Fibroblast of mammary gland (primary cell): ENCODE measurements around the gene SIAH3.

Source experiments
- DNase-seq: peaks from one replicate; pipeline ENCODE4 v3.0.0-alpha.2; 2010; ENCODE audit warnings: low read depth
- H3K4me3 ChIP-seq: 2 replicates; pipeline ENCODE4 v1.5.1; 2011; ENCODE audit warnings: low read depth, mild to moderate bottlenecking, low read length, moderate library complexity; ENCODE audit not compliant: control insufficient read depth
- TF ChIP-seq, protein P1 (sequence below): conservative IDR thresholded peaks from 2 replicates; pipeline ENCODE4 v1.5.1; 2011; ENCODE audit warnings: low read depth, low read length, inconsistent platforms; ENCODE audit not compliant: control insufficient read depth, insufficient read depth

Gene SIAH3

DNA sequence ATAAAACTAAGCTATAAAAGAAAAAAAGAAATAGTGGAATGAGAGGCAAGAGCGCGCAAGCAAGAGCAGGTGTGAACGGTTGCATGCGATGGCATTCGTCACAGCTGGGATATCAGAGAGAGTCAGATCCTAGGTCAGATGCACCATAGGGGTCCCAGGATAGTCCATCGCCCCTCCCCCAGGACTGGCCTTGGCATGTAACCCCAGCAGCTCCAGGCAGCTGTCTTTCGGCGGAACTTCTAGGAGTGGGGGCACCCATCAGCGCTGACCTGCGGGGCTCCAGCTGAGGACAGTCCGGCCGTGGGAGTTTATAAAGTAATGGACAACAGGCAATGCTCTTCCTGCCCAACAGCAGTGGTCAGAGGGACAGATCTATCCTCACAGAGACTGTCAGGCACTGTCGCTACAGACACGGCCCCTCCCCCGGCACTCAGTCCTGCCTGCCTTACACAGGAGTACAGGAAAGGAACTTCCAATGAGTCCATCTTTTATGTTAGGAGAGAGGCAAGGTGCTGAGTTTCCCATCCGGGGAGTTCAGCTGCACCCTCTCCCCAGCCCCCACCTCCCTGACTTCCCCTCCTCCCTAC lies 1.4 kb downstream of the SIAH3 start:
- H3K4me3 ChIP-seq, result no peak overlapping the region
- TF ChIP-seq, protein P1, sequence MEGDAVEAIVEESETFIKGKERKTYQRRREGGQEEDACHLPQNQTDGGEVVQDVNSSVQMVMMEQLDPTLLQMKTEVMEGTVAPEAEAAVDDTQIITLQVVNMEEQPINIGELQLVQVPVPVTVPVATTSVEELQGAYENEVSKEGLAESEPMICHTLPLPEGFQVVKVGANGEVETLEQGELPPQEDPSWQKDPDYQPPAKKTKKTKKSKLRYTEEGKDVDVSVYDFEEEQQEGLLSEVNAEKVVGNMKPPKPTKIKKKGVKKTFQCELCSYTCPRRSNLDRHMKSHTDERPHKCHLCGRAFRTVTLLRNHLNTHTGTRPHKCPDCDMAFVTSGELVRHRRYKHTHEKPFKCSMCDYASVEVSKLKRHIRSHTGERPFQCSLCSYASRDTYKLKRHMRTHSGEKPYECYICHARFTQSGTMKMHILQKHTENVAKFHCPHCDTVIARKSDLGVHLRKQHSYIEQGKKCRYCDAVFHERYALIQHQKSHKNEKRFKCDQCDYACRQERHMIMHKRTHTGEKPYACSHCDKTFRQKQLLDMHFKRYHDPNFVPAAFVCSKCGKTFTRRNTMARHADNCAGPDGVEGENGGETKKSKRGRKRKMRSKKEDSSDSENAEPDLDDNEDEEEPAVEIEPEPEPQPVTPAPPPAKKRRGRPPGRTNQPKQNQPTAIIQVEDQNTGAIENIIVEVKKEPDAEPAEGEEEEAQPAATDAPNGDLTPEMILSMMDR, result no peak

DNA sequence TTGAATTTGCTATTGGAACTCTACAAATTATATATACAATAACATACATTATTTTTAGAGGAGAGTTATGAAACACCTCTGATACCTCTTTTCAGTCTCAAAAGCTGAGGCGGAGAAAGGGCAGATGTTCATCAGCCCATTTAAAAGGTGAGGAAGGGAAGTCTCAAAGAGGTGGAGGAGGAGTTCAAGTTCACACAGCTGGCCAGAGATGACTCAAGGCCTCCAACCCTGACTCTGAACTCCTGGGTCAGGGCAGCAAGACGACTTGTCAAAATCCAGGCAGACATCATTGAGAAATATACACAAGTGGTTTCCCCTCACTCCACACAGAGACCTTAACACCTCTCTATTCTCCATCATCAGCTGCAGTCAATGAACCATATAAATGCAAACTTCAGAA lies 2.1 kb downstream of the SIAH3 start:
- TF ChIP-seq, protein P1, result no peak
- DNase-seq, result no peak
- H3K4me3 ChIP-seq, result no peak overlapping the region

More for the DNA sequence above, 1.4 kb downstream of the SIAH3 start:
- no peak for DNase-seq

DNA sequence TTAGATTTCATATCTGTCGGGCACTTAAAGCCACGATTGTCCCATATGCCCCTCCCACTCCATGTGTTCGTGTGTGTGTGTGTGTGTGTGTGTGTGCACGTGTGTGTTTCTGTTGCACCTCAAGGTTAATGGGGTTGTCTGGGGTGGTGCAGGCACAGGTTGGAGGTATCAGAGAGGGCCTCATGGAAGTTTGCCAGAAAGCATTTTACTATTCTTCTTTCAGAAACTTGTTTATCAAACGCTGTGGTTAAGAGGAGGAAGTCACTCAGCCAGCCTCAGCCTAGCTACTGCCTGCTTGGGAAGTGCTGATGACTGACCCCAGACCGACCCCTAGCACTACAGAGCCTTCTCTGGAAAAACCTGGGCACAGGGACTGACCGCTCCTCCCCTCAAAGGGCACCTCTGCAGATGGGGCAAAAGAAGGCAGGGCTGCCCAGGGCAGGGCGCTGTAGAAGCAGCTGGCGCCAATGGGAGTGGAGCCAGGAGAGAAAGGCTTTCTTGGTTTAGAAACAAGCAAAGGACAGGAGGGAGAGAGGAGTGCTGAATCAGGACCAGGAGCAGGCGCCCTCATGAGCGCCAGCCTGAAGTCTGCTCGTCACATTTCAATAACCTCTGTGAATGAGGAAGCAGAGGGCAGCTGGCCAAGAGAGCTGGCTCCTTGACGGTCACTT lies 3.9 kb downstream of the SIAH3 start:
- TF ChIP-seq, protein P1, result no peak
- DNase-seq, result no peak
- no peak overlapping the region for H3K4me3 ChIP-seq

DNA sequence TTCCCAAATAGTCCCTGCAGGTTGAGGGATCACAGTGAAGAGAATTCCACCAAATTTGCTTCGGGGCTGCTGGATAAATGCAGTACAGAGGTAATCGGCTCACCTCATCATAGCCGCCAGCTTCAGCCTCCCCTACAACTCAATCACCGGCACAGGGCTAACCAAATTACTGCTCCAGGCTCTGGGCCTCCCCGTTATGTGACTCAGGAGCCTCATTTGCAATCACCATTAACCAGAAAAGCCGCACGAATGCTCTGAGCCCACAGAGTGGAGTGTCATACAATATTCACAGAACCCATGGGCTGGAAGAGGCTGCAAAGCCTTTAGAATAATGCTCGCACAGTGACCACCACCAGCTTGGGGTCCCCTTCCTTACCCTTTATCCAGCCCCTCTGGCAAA lies 4.9 kb downstream of the SIAH3 start:
- H3K4me3 ChIP-seq, result no peak overlapping the region
- DNase-seq, result no peak
- TF ChIP-seq, protein P1, result no peak

DNA sequence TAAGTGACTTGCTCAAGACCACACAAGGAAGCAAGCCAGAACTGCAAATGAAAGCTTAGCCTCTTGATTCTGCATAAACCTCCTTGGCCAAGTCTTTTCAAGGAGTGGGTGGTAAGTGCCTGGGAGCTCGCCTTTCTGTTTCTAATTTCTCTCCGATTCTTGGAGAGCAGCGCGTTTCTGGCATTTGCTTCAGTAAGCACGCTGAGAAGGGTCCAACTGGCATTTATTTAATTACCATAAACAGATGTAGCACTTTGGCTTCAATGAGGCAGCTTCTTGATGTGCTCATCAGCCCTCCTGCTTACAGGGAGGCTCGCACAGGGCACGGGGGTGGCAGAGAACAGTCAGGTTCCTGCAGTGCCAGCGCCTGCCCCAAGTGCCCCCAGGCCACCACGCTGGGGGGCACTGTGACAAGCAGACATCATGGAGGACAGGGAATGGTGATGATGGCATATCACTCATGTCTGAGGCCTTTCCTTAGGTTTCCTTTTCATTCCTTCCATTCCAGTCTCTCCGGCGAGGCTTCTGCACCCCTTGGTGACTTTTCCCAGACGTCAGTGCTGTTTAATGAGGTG lies 13.3 kb downstream of the SIAH3 start:
- no peak for DNase-seq
- TF ChIP-seq, protein P1, result no peak
- H3K4me3 ChIP-seq, result no peak overlapping the region

DNA sequence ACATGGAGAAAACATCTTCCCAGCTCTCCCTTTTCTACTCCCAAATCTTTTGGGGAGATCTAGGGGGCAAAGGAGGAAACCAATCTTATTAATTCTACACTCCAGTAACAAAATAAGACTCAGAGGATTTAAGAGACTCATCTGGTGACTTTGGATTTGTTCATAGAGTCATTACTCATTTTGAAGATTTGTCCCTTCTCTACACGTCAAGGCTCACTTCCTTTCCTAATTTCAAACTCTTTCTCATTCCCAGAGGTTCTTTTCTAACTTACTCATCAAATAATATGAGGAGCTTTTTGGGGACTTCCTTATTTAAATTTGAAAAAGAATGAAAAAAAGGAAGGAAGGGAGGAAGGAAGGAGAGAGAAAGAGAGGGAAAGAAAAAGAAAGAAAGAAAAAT lies 14.4 kb downstream of the SIAH3 start:
- no peak for DNase-seq
- TF ChIP-seq, protein P1, result no peak
- no peak overlapping the region for H3K4me3 ChIP-seq
